Measurements from ENCODE around the gene VTI1A. TPM values are rescaled to one million over a fixed set of nuclear protein-coding genes. Genes with fewer than 3 reads are reported as not detected.

VTI1A gene
- total and polyA plus RNA-seq, 2 of the 13 experiments (the other 11 are each of a cell fraction or from before 2014, with no cell fraction given): 11.7 to 32.7 TPM

DNA sequence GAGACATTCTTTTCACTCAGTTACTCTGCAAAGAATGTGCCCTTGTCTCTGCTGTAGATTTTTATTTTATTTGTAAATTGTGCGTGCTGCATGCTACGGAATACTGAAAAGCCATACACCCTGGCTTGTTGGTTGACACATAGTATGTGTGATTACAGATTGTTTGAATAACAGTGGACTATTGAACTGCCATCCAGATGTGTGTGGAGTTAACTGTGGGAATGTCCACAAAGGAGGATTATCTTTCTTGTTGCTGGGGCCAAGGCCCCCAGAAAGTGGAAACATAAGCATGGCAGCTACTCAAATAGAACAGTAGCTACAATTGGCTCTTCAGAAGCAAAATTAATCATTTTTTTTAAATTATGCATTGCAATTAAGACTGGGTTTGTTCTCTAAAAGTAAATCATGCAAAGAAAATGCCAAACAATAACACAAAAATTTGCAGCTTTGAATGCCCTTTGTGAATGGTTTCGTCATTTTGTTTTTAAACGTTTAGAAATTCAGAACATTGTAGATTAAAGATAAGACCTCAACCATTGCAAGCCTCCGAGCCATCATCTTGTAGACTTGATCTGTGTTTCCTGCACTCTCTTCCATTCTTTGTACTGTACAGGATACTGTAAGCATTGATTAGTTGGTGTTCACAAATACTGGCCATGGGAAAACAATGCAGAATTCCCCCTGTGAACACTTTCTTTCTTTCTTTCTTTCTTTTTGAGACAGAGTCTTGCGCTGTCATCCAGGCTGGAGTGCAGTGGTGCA lies 292.8 kb downstream of the VTI1A start (continued):
- TF ChIP-seq, protein P1, sequence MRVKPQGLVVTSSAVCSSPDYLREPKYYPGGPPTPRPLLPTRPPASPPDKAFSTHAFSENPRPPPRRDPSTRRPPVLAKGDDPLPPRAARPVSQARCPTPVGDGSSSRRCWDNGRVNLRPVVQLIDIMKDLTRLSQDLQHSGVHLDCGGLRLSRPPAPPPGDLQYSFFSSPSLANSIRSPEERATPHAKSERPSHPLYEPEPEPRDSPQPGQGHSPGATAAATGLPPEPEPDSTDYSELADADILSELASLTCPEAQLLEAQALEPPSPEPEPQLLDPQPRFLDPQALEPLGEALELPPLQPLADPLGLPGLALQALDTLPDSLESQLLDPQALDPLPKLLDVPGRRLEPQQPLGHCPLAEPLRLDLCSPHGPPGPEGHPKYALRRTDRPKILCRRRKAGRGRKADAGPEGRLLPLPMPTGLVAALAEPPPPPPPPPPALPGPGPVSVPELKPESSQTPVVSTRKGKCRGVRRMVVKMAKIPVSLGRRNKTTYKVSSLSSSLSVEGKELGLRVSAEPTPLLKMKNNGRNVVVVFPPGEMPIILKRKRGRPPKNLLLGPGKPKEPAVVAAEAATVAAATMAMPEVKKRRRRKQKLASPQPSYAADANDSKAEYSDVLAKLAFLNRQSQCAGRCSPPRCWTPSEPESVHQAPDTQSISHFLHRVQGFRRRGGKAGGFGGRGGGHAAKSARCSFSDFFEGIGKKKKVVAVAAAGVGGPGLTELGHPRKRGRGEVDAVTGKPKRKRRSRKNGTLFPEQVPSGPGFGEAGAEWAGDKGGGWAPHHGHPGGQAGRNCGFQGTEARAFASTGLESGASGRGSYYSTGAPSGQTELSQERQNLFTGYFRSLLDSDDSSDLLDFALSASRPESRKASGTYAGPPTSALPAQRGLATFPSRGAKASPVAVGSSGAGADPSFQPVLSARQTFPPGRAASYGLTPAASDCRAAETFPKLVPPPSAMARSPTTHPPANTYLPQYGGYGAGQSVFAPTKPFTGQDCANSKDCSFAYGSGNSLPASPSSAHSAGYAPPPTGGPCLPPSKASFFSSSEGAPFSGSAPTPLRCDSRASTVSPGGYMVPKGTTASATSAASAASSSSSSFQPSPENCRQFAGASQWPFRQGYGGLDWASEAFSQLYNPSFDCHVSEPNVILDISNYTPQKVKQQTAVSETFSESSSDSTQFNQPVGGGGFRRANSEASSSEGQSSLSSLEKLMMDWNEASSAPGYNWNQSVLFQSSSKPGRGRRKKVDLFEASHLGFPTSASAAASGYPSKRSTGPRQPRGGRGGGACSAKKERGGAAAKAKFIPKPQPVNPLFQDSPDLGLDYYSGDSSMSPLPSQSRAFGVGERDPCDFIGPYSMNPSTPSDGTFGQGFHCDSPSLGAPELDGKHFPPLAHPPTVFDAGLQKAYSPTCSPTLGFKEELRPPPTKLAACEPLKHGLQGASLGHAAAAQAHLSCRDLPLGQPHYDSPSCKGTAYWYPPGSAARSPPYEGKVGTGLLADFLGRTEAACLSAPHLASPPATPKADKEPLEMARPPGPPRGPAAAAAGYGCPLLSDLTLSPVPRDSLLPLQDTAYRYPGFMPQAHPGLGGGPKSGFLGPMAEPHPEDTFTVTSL (CRISPR knock-in tag; IDR thresholded peaks at IDR 0.05; ENCODE audit: borderline replicate concordance): peak; percentile 98
- TF ChIP-seq TEAD2 (CRISPR knock-in tag; IDR thresholded peaks at IDR 0.05) (no peak), KDM4B (CRISPR knock-in tag; IDR thresholded peaks at IDR 0.05) (no peak; the same call in 1 of the 2 replicates), TOPORS (CRISPR knock-in tag; IDR thresholded peaks at IDR 0.05) (0 out of 2 replicates have a peak, but pooled peaks have one; percentile 40), XBP1 (CRISPR knock-in tag; IDR thresholded peaks at IDR 0.05) (no peak), ZNF615 (CRISPR knock-in tag; IDR thresholded peaks at IDR 0.05; ENCODE audit: borderline replicate concordance) (no peak), BRCA1 (CRISPR knock-in tag; IDR thresholded peaks at IDR 0.05) (peak; percentile 10; the same call in 1 of the 2 replicates), KLF12 (CRISPR knock-in tag; IDR thresholded peaks at IDR 0.05; ENCODE audit: borderline replicate concordance) (peak; percentile 68; the same call in 1 of the 2 replicates), RFX1 (IDR thresholded peaks at IDR 0.05) (no peak), DR1 (CRISPR knock-in tag; IDR thresholded peaks at IDR 0.05) (no peak), SRSF1 (optimal IDR thresholded peaks at IDR 0.05; ENCODE audit: low read depth, low read length) (no peak), ONECUT2 (CRISPR knock-in tag; IDR thresholded peaks at IDR 0.05) (peak; percentile 76), ZNF10 (CRISPR knock-in tag; IDR thresholded peaks at IDR 0.05; ENCODE audit: borderline replicate concordance, low read depth) (no peak), ZNF644 (CRISPR knock-in tag; IDR thresholded peaks at IDR 0.05; ENCODE audit: low read depth) (peak; percentile 93), MTF2 (CRISPR knock-in tag; IDR thresholded peaks at IDR 0.05; ENCODE audit: borderline replicate concordance) (no peak), CBX5 (CRISPR knock-in tag; IDR thresholded peaks at IDR 0.05; ENCODE audit: borderline replicate concordance) (peak; percentile 36; the same call in 1 of the 2 replicates)
- TF ChIP-seq, protein P2, sequence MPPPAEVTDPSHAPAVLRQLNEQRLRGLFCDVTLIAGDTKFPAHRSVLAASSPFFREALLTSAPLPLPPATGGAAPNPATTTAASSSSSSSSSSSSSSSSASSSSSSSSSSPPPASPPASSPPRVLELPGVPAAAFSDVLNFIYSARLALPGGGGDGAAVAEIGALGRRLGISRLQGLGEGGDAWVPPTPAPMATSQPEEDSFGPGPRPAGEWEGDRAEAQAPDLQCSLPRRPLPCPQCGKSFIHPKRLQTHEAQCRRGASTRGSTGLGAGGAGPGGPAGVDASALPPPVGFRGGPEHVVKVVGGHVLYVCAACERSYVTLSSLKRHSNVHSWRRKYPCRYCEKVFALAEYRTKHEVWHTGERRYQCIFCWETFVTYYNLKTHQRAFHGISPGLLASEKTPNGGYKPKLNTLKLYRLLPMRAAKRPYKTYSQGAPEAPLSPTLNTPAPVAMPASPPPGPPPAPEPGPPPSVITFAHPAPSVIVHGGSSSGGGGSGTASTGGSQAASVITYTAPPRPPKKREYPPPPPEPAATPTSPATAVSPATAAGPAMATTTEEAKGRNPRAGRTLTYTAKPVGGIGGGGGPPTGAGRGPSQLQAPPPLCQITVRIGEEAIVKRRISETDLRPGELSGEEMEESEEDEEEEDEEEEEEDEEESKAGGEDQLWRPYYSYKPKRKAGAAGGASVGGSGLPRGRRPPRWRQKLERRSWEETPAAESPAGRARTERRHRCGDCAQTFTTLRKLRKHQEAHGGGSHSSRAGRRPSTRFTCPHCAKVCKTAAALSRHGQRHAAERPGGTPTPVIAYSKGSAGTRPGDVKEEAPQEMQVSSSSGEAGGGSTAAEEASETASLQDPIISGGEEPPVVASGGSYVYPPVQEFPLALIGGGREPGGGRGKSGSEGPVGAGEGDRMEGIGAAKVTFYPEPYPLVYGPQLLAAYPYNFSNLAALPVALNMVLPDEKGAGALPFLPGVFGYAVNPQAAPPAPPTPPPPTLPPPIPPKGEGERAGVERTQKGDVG (CRISPR knock-in tag; IDR thresholded peaks at IDR 0.05; ENCODE audit: borderline replicate concordance): no peak
- TF ChIP-seq, protein P3, sequence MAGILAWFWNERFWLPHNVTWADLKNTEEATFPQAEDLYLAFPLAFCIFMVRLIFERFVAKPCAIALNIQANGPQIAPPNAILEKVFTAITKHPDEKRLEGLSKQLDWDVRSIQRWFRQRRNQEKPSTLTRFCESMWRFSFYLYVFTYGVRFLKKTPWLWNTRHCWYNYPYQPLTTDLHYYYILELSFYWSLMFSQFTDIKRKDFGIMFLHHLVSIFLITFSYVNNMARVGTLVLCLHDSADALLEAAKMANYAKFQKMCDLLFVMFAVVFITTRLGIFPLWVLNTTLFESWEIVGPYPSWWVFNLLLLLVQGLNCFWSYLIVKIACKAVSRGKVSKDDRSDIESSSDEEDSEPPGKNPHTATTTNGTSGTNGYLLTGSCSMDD (CRISPR knock-in tag; IDR thresholded peaks at IDR 0.05): no peak
- TF ChIP-seq, protein P4, sequence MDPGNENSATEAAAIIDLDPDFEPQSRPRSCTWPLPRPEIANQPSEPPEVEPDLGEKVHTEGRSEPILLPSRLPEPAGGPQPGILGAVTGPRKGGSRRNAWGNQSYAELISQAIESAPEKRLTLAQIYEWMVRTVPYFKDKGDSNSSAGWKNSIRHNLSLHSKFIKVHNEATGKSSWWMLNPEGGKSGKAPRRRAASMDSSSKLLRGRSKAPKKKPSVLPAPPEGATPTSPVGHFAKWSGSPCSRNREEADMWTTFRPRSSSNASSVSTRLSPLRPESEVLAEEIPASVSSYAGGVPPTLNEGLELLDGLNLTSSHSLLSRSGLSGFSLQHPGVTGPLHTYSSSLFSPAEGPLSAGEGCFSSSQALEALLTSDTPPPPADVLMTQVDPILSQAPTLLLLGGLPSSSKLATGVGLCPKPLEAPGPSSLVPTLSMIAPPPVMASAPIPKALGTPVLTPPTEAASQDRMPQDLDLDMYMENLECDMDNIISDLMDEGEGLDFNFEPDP (CRISPR knock-in tag; conservative IDR thresholded peaks at IDR 0.05): no peak

All from HepG2 (cell line).